T1000 (cell line): ENCODE data around the gene CIAO2B.

Experiments used
- DNase-seq: peaks from one replicate; lab custom pipeline; 2025; ENCODE audit warnings: mixed read lengths; lab: John Stamatoyannopoulos, UW

CIAO2B gene

GRCh38 chr16:66919569-66920298 is 14.5 kb downstream of the CIAO2B start:
- DNase-seq = no peak

- no peak for DNase-seq
Measured at GRCh38 chr16:66918803-66919568, 15.2 kb downstream of the CIAO2B start, which contains the start of gene CDH16. Gene CDH16, minus strand, starts transcription at chr16:66918885. Its CDS starts 820 bp downstream, at chr16:66918065.

- DNase-seq = no peak
Measured at GRCh38 chr16:66918355-66918754, 15.8 kb downstream of the CIAO2B start.

GRCh38 chr16:66917741-66918140 is 16.5 kb downstream of the CIAO2B start:
- no peak for DNase-seq

- DNase-seq = no peak
Measured at GRCh38 chr16:66916518-66916917, 17.7 kb downstream of the CIAO2B start.

GRCh38 chr16:66915041-66915440 is 19.2 kb downstream of the CIAO2B start:
- no peak for DNase-seq

GRCh38 chr16:66914541-66914940 is 19.7 kb downstream of the CIAO2B start:
- DNase-seq = no peak

GRCh38 chr16:66913711-66914110 is 20.5 kb downstream of the CIAO2B start:
- DNase-seq = no peak

GRCh38 chr16:66913081-66913480 is 21.1 kb downstream of the CIAO2B start:
- no peak for DNase-seq

- no peak for DNase-seq
Measured at GRCh38 chr16:66911801-66912200, 22.4 kb downstream of the CIAO2B start.

GRCh38 chr16:66911112-66911511 is 23.1 kb downstream of the CIAO2B start:
- no peak for DNase-seq

- no peak for DNase-seq
Measured at GRCh38 chr16:66910175-66910940, 23.8 kb downstream of the CIAO2B start.

GRCh38 chr16:66908762-66909559 is 25.2 kb downstream of the CIAO2B start:
- DNase-seq = no peak

GRCh38 chr16:66908116-66908515 is 26.1 kb downstream of the CIAO2B start:
- no peak for DNase-seq

- DNase-seq = no peak
Measured at GRCh38 chr16:66906916-66907836, 27.0 kb downstream of the CIAO2B start.

- no peak for DNase-seq
Measured at GRCh38 chr16:66905633-66906539, 28.3 kb downstream of the CIAO2B start.

- no peak for DNase-seq
Measured at GRCh38 chr16:66904846-66905632, 29.2 kb downstream of the CIAO2B start.

- no peak for DNase-seq
Measured at GRCh38 chr16:66904428-66904845, 29.8 kb downstream of the CIAO2B start.
